HEK293 (cell line): ENCODE measurements around the gene DGKG.

Experiments used
- CTCF ChIA-PET: fragments of 350-600 bp; formaldehyde crosslinking; extraction: SDS; loops from one replicate; lab custom pipeline; 2021; ENCODE audit warnings: antibody characterized with exemption; lab: Yijun Ruan, JAX
- POLR2A ChIA-PET: fragments of 300-600 bp; formaldehyde crosslinking; extraction: SDS; loops from one replicate; lab custom pipeline; 2020; ENCODE audit warnings: antibody characterized with exemption, inconsistent platforms; lab: Yijun Ruan, JAX
- H3K27ac ChIP-seq: fragments of 200-500 bp; sonication (Bioruptor generic); 2 replicates; pipeline ENCODE4 v1.5.1; 2014; ENCODE audit warnings: low read depth, low read length, control low read depth, inconsistent platforms; ENCODE audit errors: extremely low read depth
- H3K36me3 ChIP-seq, 2 experiments: fragments of 200-500 bp in 1 of 2; sonication (Bioruptor generic) in 1 of 2; 1 replicate in 1 of 2; 2 replicates in 1 of 2; pipeline ENCODE4 v1.5.1; 2014 to 2017; ENCODE audit warnings: inconsistent platforms in 2 of 2, low read length in 2 of 2; ENCODE audit not compliant: control insufficient read depth in 2 of 2, insufficient read depth in 1 of 2
- H3K4me1 ChIP-seq: fragments of 200-500 bp; sonication (Bioruptor generic); 2 replicates; pipeline ENCODE4 v1.5.1; 2014; ENCODE audit warnings: mild to moderate bottlenecking, low read length, inconsistent platforms; ENCODE audit not compliant: control insufficient read depth, insufficient read depth
- H3K4me3 ChIP-seq: 2 replicates; pipeline ENCODE4 v1.5.1; 2011; ENCODE audit warnings: low read depth, mild to moderate bottlenecking, control low read depth, low read length, moderate library complexity
- H3K9me3 ChIP-seq: fragments of 200-500 bp; sonication (Bioruptor generic); 2 replicates; pipeline ENCODE4 v1.5.1; 2014; ENCODE audit warnings: low read depth, low read length, inconsistent platforms; ENCODE audit not compliant: control insufficient read depth, insufficient read depth
- ATF2 ChIP-seq: fragments of 450-650 bp; formaldehyde crosslinking; IDR thresholded peaks from 2 replicates; pipeline ENCODE4 v1.5.1; 2016; ENCODE audit warnings: missing biosample characterization, missing genetic modification characterization, low read depth
- MYNN ChIP-seq: fragments of 450-650 bp; formaldehyde crosslinking; IDR thresholded peaks from 2 replicates; pipeline ENCODE4 v1.5.1; 2016; ENCODE audit warnings: missing biosample characterization, missing genetic modification characterization, borderline replicate concordance
- REPIN1 ChIP-seq: fragments of 450-650 bp; formaldehyde crosslinking; IDR thresholded peaks from 2 replicates; pipeline ENCODE4 v1.5.1; 2017; ENCODE audit warnings: missing biosample characterization, missing genetic modification characterization, low read depth
- SCRT1 ChIP-seq: fragments of 450-650 bp; formaldehyde crosslinking; IDR thresholded peaks from 2 replicates; pipeline ENCODE4 v1.5.1; 2016; ENCODE audit warnings: missing biosample characterization, missing genetic modification characterization, borderline replicate concordance
- SP2 ChIP-seq: fragments of 450-650 bp; formaldehyde crosslinking; IDR thresholded peaks from 2 replicates; pipeline ENCODE4 v1.5.1; 2016; ENCODE audit warnings: missing biosample characterization, missing genetic modification characterization
- SP7 ChIP-seq: fragments of 450-650 bp; formaldehyde crosslinking; IDR thresholded peaks from 2 replicates; pipeline ENCODE4 v1.5.1; 2016; ENCODE audit warnings: missing biosample characterization, missing genetic modification characterization
- TCF7L2 ChIP-seq: IDR thresholded peaks from 2 replicates; pipeline ENCODE4 v1.6.1; 2011; ENCODE audit warnings: low read depth, mild to moderate bottlenecking, inconsistent platforms, low read length, moderate library complexity, borderline replicate concordance
- TSHZ1 ChIP-seq: fragments of 450-650 bp; formaldehyde crosslinking; IDR thresholded peaks from 2 replicates; pipeline ENCODE4 v1.5.1; 2016; ENCODE audit warnings: missing biosample characterization, missing genetic modification characterization, borderline replicate concordance
- YY1 ChIP-seq: fragments of 450-650 bp; formaldehyde crosslinking; IDR thresholded peaks from 2 replicates; pipeline ENCODE4 v1.5.1; 2018; ENCODE audit warnings: missing biosample characterization, missing genetic modification characterization
- YY2 ChIP-seq: fragments of 450-650 bp; formaldehyde crosslinking; IDR thresholded peaks from 2 replicates; pipeline ENCODE4 v1.5.1; 2016; ENCODE audit warnings: missing biosample characterization, missing genetic modification characterization
- ZBTB44 ChIP-seq: fragments of 450-650 bp; IDR thresholded peaks from 2 replicates; pipeline ENCODE4 v1.5.1; 2018; ENCODE audit warnings: missing biosample characterization, mild to moderate bottlenecking, missing genetic modification characterization
- ZBTB48 ChIP-seq: fragments of 450-650 bp; formaldehyde crosslinking; IDR thresholded peaks from 2 replicates; pipeline ENCODE4 v1.5.1; 2016; ENCODE audit warnings: missing biosample characterization, missing genetic modification characterization
- ZEB2 ChIP-seq: fragments of 450-650 bp; formaldehyde crosslinking; IDR thresholded peaks from 2 replicates; pipeline ENCODE4 v1.5.1; 2016; ENCODE audit warnings: missing biosample characterization, missing genetic modification characterization
- ZNF114 ChIP-seq: fragments of 450-650 bp; formaldehyde crosslinking; IDR thresholded peaks from 2 replicates; pipeline ENCODE4 v1.5.0; 2017; ENCODE audit warnings: missing biosample characterization, missing genetic modification characterization
- ZNF132 ChIP-seq: fragments of 450-650 bp; formaldehyde crosslinking; IDR thresholded peaks from 2 replicates; pipeline ENCODE4 v1.5.1; 2017; ENCODE audit warnings: missing biosample characterization, missing genetic modification characterization, borderline replicate concordance
- ZNF174 ChIP-seq: fragments of 450-650 bp; formaldehyde crosslinking; IDR thresholded peaks from 2 replicates; pipeline ENCODE4 v1.5.0; 2017; ENCODE audit warnings: missing biosample characterization, mild to moderate bottlenecking, missing genetic modification characterization
- ZNF24 ChIP-seq: fragments of 450-650 bp; formaldehyde crosslinking; IDR thresholded peaks from 2 replicates; pipeline ENCODE4 v1.5.1; 2016; ENCODE audit warnings: missing biosample characterization, missing genetic modification characterization
- ZNF248 ChIP-seq: fragments of 450-650 bp; formaldehyde crosslinking; IDR thresholded peaks from 2 replicates; pipeline ENCODE4 v1.5.1; 2017; ENCODE audit warnings: missing biosample characterization, missing genetic modification characterization
- ZNF266 ChIP-seq: fragments of 450-650 bp; formaldehyde crosslinking; IDR thresholded peaks from 2 replicates; pipeline ENCODE4 v1.5.1; 2016; ENCODE audit warnings: missing biosample characterization, missing genetic modification characterization, low read depth
- ZNF302 ChIP-seq: fragments of 450-650 bp; formaldehyde crosslinking; IDR thresholded peaks from 2 replicates; pipeline ENCODE4 v1.5.1; 2016; ENCODE audit warnings: missing biosample characterization, missing genetic modification characterization, low read depth
- ZNF341 ChIP-seq: fragments of 450-650 bp; formaldehyde crosslinking; IDR thresholded peaks from 2 replicates; pipeline ENCODE4; 2016; ENCODE audit warnings: low read depth, missing biosample characterization, missing genetic modification characterization
- ZNF350 ChIP-seq: fragments of 450-650 bp; formaldehyde crosslinking; IDR thresholded peaks from 2 replicates; pipeline ENCODE4 v1.5.0; 2017; ENCODE audit warnings: missing biosample characterization, mild to moderate bottlenecking, missing genetic modification characterization
- ZNF391 ChIP-seq: fragments of 450-650 bp; formaldehyde crosslinking; IDR thresholded peaks from 2 replicates; pipeline ENCODE4 v1.5.1; 2016; ENCODE audit warnings: low read depth, missing biosample characterization, missing genetic modification characterization, borderline replicate concordance
- ZNF48 ChIP-seq: fragments of 450-650 bp; formaldehyde crosslinking; IDR thresholded peaks from 2 replicates; pipeline ENCODE4 v1.5.1; 2016; ENCODE audit warnings: missing biosample characterization, missing genetic modification characterization
- ZNF561 ChIP-seq: fragments of 450-650 bp; IDR thresholded peaks from 2 replicates; pipeline ENCODE4 v1.5.1; 2018; ENCODE audit warnings: missing biosample characterization, missing genetic modification characterization, borderline replicate concordance
- ZNF610 ChIP-seq: fragments of 450-650 bp; formaldehyde crosslinking; IDR thresholded peaks from 2 replicates; pipeline ENCODE4 v1.5.1; 2016; ENCODE audit warnings: missing biosample characterization, missing genetic modification characterization, borderline replicate concordance
- ZNF629 ChIP-seq: fragments of 450-650 bp; formaldehyde crosslinking; IDR thresholded peaks from 2 replicates; pipeline ENCODE4 v1.5.1; 2017; ENCODE audit warnings: missing biosample characterization, missing genetic modification characterization
- ZNF747 ChIP-seq: fragments of 450-650 bp; formaldehyde crosslinking; IDR thresholded peaks from 2 replicates; pipeline ENCODE4 v1.5.1; 2016; ENCODE audit warnings: missing biosample characterization, missing genetic modification characterization
- ZNF792 ChIP-seq: fragments of 450-650 bp; formaldehyde crosslinking; IDR thresholded peaks from 2 replicates; pipeline ENCODE4 v1.5.1; 2016; ENCODE audit warnings: missing biosample characterization, missing genetic modification characterization
- ZNF843 ChIP-seq: fragments of 450-650 bp; formaldehyde crosslinking; IDR thresholded peaks from 2 replicates; pipeline ENCODE4 v1.5.1; 2016; ENCODE audit warnings: missing biosample characterization, missing genetic modification characterization
- ZXDB ChIP-seq: fragments of 450-650 bp; formaldehyde crosslinking; IDR thresholded peaks from 2 replicates; pipeline ENCODE4 v1.5.1; 2016; ENCODE audit warnings: missing biosample characterization, missing genetic modification characterization

DGKG gene

GRCh38 chr3:186327912-186328487, 34.0 kb downstream of the DGKG start:
- no peak for TF ChIP-seq TCF7L2
- TF ChIP-seq ZXDB (tag by site-specific recombination): no peak
- TF ChIP-seq ZNF114 (tag by site-specific recombination): no peak
- TF ChIP-seq ZNF350 (tag by site-specific recombination): no peak
- TF ChIP-seq SP7 (tag by site-specific recombination): no peak
- TF ChIP-seq ZNF561 (tag by site-specific recombination): no peak
- TF ChIP-seq TSHZ1 (tag by site-specific recombination): no peak
- TF ChIP-seq ATF2 (tag by site-specific recombination): no peak
- no peak for TF ChIP-seq ZNF629 (tag by site-specific recombination)
- TF ChIP-seq SP2 (tag by site-specific recombination): no peak
- no peak for TF ChIP-seq ZNF341
- TF ChIP-seq SCRT1: no peak
- TF ChIP-seq ZNF132 (tag by site-specific recombination): no peak
- no peak for TF ChIP-seq ZNF843 (tag by site-specific recombination)
- no peak for TF ChIP-seq ZNF747 (tag by site-specific recombination)
- TF ChIP-seq, all 188 proteins: peak for 0
- Histone ChIP-seq H3K27ac (no peak overlapping the region), H3K36me3 (no peaks in the 10 kb centered on the region), H3K4me3 (no peak overlapping the region), H3K9me3 (no peaks in the 10 kb centered on the region), H3K4me1 (no peaks in the 10 kb centered on the region)
- ChIA-PET CTCF (interaction anchor here (0.5 to 0.6 kb wide), 2 partner anchors 19 to 133 kb away, joined by 3 read pairs; no protein-coding TSS in a partner anchor), POLR2A (no interaction called here)

GRCh38 chr3:186322761-186323160, 39.3 kb downstream of the DGKG start:
- no peaks in the 10 kb centered on the region for H3K9me3 ChIP-seq
- POLR2A ChIA-PET: no interaction called here
- no peaks in the 10 kb centered on the region for H3K4me1 ChIP-seq
- no peaks in the 10 kb centered on the region for H3K36me3 ChIP-seq
- no peak for TF ChIP-seq SP7 (tag by site-specific recombination)
- no peak for TF ChIP-seq REPIN1
- TF ChIP-seq ZNF266 (tag by site-specific recombination): no peak
- no peak for TF ChIP-seq ZNF391 (tag by site-specific recombination)
- no peak for TF ChIP-seq ZNF174 (tag by site-specific recombination)
- no peak for TF ChIP-seq ZNF48 (tag by site-specific recombination)
- no peak for TF ChIP-seq ZNF248 (tag by site-specific recombination)
- TF ChIP-seq YY1 (tag by site-specific recombination): no peak
- TF ChIP-seq ZBTB44 (tag by site-specific recombination): no peak
- TF ChIP-seq ZNF792 (tag by site-specific recombination): no peak
- no peak for TF ChIP-seq ZEB2 (tag by site-specific recombination)
- no peak for TF ChIP-seq YY2 (tag by site-specific recombination)
- TF ChIP-seq MYNN: no peak
- TF ChIP-seq ZNF302 (tag by site-specific recombination): no peak
- no peak for TF ChIP-seq ZBTB48 (tag by site-specific recombination)
- TF ChIP-seq ZNF610 (tag by site-specific recombination): no peak
- no peak for TF ChIP-seq ZNF747 (tag by site-specific recombination)
- TF ChIP-seq ZNF24 (tag by site-specific recombination): no peak
- H3K4me3 ChIP-seq: no peak overlapping the region
- H3K27ac ChIP-seq: no peak overlapping the region
- CTCF ChIA-PET: no interaction called here
